CD4-positive, alpha-beta T cell treated with Interleukin-2 at 100 ng/mL for 4 hours (primary cell): Measurements from ENCODE around the gene PSPC1.
"Not testable (repeated sequence)": the region's sequence is repeated elsewhere in the genome, so short reads cannot be mapped to it uniquely, and the experiment has no call there.

ENCODE experiments used
- DNase-seq: peaks from one replicate; pipeline ENCODE4 v3.0.0-alpha.2; 2020; ENCODE audit warnings: low spot score

Gene PSPC1, protein sequence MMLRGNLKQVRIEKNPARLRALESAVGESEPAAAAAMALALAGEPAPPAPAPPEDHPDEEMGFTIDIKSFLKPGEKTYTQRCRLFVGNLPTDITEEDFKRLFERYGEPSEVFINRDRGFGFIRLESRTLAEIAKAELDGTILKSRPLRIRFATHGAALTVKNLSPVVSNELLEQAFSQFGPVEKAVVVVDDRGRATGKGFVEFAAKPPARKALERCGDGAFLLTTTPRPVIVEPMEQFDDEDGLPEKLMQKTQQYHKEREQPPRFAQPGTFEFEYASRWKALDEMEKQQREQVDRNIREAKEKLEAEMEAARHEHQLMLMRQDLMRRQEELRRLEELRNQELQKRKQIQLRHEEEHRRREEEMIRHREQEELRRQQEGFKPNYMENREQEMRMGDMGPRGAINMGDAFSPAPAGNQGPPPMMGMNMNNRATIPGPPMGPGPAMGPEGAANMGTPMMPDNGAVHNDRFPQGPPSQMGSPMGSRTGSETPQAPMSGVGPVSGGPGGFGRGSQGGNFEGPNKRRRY

DNA sequence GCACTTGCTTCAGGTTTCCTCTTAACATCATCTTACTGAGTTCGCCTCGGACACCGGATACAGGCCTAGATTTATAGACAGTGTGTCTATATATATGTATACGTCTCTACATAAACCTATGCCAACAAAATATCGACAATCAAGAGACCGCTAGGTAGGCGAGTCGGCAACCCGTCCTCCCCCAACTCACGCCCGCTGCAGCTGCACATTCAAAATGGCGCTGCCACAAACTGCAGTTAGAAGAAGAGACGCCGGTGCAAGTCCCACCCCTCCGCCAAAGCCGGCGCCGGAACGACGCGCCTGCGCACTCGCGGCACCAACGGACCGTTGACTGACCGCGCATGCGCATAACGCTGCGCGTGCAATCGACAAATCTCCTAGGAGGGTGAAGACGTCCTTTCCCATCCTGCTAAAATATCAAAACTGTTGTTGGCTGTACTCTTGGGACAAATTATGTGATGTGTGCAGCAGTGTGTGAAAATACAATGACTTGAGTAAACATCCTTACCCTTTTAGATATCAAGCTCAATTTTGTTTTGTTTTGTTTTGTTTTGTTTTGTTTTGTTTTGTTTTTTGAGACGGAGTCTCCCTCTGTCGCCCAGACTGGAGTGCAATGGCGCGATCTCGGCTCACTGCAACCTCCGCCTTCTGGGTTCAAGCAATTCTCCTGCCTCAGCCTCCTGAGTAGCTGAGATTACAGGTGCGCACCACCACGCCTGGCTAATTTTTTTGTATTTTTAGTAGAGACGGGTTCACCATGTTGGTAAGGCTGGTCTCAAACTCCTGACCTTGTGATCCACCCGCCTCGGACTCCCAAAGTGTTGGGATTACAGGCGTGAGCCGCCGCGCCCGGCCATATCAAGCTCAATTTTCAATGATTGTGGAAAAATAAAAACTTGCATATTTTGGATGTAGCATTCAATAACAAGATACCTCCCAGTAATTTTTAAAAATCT is at the start of gene PSPC1:
TSS of gene PSPC1 (minus strand) at position 219 of the 956 bp plus-strand sequence. CDS start at position 31, 188 bp downstream.
- DNase-seq, result peak; percentile 97

DNA sequence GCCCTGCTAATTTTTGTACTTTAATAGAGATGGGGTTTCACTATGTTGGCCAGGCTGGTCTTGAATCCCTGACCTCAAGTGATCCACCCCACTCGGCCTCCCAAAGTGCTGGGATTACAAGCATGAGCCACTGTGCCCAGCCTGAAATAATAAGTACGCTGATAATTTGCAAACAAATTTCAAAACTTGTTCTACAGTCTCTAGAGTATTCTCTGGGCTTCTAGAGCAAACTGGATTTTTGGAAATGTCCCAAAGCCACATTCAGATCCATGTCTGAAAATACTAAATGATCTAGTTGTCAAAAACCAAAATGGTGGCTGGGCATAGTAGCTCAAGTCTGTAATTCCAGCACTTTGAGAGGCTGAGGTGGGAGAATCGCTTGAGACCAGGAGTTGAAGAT is 39.9 kb upstream of the PSPC1 start:
- no peak for DNase-seq

DNA sequence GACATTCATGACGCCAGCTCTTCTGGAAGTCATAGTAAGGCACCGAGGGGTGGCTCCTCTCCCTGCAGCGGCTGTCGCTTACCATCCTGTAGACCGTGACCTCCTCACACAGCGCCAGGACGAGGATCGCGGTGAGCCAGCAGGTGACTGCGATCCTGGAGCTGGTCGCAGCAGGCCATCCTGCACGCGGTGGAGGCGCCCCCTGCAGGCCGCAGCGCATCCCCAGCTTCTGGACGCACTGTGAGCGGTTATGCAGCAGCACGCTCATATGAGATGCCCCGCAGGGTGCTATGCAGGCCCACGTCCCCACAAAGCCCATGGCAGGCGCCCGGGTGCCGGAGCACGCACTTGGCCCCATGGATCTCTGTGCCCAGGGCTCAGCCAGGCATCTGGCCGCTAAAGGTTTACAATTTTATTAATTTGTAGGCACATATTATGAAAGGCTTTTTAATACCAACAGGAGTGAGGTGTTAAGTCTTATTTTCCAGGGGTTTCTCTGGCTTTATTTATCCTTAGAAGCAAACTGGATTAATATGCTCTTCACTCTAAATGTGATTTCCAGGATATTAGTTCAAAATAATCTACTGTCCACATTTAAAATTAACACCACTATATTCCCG is 35.6 kb upstream of the PSPC1 start:
- peak; percentile 11 for DNase-seq

DNA sequence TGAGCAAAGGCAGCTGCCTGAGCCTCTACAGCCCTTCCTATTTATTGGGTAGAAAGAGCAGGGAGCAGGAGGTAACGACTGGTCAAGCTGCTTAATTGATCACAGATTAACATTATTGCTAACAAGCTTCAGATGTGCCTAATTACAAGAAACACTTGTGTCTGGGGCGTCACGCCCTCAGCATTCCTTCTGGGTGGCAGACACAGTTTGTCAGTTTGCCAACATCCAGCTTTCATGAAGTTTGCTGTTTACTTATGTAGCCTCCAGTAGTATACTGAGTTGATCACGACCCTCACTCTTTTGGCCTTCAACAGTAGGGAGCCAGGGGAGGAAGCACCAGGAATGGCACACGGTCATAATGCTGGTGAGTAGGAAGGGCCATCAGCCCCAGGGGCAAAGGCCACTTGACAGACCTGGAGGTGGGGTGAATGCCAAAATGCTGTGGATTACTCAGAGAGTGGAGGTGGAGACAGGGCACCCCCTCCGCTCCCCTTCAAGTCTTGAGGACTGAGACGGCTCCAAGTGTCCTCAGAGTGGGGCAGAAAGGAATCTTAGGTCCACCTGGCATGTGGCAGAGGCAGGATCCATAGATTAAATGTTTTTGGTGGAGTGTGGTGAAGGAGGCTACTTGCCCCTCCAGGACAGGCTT is 34.9 kb upstream of the PSPC1 start:
- DNase-seq, result no peak

DNA sequence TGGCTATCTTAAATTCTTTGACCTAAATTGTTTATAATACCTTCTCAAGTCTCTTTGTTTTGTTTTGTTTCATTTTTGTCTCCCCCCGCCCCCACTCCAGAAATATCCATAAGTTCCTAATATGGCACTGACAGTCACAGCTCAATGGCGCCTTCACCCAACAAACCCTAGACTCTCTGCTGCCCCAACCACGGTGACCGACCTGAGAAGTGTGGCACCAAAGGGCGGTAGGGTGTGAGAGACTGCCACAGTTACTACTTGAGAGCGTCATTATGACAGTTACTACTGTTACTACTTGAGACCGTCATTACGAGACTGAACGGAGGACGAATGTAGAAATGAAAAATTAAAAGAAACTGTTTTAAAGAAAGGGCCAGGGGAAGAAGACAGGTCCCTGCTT is 34.4 kb upstream of the PSPC1 start:
- no peak for DNase-seq

DNA sequence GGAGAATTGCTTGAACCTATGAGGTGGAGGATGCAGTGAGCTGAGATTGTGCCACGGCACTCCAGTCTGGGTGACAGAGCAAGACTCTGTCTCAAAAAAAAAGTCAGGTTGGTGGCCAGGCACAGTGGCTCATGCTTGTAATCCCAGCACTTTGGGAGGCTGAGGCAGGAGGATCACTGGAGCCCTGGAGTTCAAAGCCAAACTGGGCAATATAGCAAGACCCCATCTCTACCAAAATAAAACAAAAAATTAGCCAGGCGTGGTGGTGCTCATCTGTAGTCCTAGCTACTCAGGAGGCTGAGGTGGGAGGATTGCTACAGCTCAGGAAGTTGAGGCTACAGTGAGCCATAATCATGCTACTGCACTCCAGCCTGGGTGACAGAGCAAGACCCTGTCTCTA is 33.1 kb upstream of the PSPC1 start:
- not testable (repeated sequence) for DNase-seq

DNA sequence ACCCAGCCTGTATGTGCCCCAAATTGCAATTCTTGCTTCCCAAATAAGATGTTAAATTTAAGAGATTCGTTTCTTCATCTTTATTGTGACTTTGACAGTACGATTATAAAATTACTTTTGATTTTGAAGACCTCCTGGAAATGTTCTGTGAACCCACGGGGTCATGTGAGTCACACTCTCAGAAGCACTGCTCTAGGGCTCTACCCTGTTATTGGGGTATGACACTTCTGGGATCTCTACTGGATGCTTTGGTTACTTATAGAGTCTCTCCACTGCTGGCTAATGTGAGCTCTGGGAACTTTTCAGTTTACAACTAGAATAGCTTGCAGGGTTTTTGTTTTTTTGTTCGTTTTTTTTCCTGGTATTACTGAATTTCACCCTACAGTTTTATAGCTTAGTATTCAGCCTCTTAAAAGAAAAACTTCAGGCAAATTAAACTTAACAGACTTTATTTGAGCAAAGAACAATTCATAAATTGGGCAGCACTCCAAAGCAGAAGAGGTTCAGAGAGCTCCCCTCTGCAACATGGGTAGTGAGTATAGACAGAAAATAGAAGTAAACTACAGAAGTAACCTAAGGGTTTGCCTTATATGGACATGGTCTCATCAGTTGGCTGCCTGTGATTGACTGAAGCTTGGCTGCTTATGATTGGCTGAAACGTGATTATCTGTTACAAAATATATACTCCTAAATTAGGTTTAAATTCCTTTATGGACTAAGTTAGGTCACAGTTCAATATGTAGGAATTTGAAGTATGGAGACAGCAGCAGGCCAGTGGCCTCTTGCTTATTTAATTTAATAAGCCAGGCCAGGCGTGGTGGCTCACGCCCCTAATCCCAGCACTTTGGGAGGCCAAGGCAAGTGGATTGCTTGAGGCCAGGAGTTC is 28.5 kb upstream of the PSPC1 start:
- no peak for DNase-seq

DNA sequence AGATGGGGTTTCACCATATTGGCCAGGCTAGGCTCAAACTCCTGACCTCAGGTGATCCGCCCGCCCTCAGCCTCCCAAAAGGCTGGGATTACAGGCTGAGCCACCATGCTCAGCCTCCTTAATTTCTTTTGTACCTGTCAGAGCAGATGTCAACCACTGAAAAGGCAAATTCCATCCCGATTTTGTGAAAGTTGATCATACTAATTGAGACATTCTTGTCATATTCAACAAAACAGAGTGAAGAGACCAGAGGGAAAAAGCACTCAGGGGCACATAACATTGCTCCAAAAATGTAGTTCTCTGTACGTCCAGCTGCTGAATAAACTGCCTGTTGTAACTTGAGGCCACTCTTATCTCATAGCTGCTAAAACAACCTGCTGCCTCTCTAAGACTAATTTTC is 27.4 kb upstream of the PSPC1 start:
- DNase-seq, result no peak

DNA sequence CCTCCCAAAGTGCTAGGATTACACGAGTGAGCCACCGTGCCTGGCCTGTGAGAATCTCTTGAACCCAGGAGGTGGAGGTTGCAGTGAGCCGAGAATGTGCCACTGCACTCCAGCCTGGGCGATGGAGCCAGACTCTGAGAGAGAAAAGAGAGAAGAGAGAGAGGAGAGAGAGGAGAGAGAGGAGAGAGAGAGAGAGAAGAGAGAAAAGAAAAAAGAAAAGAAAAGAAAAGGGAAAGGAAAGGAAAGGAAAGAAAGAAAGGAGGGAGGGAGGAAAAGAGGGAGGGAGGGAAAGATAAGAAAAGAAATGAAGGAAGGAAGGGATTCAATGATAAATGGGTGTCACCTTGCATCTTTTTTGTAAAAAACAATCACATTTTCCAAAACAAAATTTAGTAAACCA is 23.0 kb upstream of the PSPC1 start:
- DNase-seq, result no peak

DNA sequence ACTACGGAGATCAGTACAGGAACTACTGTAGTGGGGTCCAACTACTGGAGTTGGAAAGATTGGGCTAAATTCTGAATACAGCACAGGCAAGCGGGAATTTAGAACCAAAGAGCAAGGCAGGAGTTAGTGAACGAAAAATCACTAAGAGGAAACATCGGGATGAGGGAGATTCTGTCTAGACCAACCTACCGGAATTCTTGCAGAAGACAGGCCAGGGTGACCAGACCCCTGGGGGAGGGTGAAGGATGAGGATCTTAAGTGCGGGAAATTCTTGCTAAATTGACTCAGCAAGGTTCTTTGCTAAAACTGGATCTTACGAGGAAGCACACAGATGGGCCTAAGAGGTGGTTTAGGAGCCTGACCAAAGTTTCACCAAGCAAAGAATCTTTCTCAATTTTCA is 13.2 kb upstream of the PSPC1 start:
- DNase-seq, result no peak

DNA sequence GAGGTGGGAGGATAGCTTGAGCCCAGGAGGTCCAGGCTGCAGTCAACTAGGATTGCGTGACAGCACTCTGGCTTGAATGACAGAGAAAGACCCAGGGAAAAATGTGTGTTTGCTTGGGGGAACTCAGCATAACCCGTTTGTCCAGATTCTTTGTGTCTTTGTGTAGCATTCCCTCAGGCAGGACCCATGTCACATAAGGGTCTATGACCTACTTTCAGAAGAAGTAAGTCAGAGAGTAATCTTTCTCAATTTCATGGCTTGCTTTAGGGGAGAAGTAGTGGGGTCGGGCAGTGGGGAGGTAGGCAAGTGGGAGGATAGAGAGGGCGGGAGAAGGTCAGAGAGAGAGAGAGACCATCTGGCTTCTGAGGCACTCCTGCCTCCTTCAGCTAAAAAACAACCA is 11.9 kb upstream of the PSPC1 start:
- DNase-seq, result no peak

DNA sequence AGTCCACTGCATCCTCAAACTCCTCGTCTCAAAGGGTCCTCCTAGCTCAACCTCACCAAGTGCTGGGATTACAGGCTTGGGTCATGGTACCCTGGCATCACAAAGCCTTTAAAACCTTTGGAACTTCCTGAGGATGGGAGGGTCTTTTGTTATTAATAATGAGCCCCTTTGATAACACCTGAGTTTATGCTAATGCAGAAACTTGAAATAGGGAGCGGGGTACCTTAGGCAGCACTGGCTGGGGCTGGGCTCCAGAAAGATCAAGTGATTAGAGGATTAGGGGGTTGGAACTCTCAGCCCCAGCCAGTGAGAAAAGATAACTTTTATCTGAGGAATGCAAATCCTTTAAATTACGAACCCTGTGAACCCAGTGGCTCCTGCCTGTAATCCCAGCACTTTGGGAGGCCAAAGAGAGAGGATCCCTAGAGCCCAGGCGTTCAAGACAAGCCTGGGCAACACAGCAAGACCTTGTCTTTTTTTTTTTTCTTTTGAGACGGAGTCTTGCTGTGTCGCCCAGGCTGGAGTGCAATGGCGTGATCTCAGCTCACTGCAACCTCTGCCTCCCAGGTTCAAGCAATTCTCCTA is 9.3 kb upstream of the PSPC1 start:
- no peak for DNase-seq

DNA sequence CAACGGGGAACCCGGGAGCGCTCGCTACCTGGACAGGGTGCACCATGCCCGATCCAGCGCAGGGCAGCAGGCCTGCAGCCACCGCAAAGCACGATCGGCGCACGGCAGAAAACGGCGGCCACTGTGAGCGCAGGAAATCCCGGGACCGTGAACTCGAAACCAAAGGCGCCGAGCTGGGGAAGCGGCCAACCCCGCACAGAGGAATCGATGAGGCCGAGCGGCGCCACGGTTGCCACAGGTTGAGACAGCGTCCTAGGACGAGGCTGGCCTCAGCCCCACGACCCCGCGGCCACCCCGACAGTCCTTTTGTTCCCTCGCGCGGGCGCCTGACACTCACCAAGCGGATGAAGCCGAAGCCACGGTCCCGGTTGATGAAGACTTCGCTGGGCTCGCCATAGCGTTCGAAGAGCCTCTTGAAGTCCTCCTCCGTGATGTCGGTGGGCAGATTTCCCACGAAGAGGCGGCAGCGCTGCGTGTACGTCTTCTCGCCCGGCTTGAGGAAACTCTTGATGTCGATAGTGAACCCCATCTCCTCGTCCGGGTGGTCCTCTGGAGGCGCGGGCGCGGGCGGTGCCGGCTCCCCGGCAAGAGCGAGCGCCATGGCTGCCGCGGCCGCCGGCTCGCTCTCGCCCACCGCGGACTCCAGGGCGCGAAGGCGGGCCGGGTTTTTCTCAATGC is 557 bp downstream of the PSPC1 start:
- peak; percentile 43 for DNase-seq

DNA sequence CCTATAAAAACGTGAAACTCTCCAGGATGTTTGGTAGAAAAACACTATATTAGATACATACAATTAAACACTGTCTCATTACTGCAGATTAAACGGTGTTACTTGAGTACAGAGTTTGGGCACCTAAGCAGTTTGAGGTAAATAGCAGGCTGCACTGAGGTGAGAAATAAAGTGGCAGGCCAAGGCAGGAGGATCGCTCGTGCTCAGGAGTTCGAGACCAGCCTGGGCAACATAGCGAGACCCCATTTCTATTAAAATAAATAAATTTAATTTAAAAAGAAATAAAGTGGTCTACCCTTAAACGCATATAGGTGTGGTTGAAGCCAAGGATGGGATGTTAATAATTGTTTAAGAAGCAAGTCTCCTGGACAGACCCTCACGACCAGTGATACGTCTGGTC is 1.2 kb downstream of the PSPC1 start:
- no peak for DNase-seq

DNA sequence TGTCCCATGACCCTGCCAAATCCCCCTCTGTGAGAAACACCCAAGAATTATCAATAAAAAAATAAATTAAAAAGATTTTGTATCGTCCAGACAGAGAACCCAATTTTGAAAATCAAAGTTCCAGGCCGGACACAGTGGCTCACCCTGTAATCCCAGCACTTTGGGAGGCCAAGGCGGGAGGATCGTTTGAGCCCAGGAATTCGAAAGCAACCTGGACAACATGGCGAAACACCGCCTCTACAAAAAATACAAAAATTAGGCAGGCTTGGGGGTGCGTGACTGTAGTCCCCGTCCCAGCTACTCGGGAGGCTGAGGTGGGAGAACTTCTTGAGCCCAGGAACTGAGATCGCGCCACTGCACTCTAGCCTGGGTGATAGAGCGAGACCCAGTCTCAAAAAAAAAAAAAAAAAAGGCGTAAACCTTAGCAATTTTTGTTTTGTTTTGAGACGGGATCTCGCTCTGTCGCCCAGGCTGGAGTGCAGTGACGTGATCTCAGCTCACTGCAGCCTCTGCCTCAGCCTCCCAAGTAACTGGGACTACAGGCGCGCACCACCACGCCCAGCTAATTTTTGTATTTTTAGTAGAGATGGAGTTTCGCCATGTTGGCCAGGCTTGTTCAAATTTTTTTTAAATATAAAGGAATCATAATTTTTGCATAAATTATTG is 1.9 kb downstream of the PSPC1 start:
- peak; percentile 9 for DNase-seq

DNA sequence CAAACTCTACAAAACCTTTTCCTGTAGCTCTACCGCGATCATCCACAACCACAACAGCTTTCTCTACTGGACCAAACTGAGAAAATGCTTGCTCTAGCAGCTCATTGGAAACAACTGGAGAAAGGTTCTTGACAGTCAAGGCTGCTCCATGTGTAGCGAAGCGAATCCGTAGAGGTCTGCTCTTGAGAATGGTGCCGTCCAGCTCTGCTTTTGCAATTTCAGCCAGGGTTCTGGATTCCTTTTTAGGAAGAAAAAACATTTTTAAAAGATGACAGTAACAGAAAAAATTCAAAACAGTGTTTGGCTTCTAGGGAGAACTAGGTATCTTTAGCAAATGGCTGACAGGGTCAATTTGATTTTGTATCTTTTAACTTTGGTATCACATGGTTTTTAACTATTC is 10.4 kb downstream of the PSPC1 start:
- no peak for DNase-seq

DNA sequence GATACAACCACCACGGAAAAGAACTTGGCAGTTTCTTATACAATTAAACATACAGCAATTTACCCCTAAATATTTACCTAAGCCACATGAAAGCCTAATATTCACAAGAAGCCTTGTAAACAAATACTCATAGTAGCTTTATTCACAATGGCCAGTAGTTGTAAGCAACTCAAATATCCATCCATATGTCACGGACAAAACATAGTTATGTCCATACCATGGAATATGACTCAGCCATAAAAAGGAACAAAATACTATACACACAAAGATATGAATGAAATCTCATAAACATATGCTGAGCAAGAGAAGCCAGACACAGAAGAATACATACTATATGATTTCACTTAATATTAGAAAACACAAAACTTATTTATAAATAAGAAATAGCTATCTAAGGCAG is 12.9 kb downstream of the PSPC1 start:
- DNase-seq, result no peak

DNA sequence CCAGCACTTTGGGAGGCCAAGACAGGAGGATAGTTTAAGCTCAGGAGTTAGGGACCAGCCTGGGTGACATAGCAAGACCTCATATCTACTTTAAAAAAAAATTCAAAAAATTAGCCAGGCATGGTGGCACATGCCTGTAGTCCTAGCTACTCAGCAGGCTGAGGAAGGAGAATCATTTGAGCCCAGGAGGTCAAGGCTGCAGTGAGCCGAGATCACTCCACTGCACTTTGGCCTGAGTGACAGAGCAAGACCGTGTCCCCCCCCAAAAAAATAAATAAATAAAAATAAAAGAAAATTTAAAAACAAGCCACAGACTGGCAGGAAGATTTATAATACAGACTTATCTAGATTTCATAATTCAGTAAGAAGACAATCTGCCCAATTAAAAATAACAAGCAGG is 14.8 kb downstream of the PSPC1 start:
- no peak for DNase-seq

DNA sequence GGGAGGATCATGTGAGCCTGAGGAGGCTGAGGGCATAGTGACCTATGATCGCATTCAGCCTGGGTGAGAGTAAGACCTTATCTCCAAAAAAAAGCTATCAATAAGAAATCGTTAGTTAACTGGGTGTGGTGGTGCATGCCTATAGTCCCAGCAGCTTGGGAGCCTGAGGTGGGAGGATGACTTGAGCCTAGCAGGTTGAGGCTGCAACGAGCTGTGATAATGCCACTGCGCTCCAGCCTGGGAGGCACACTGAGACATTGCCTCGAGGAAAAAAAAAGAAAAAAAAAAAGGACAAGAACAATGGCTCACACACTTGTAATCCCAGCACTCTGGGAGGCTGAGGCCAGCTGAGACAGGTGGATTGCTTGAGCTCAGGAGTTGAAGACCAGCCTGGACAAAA is 16.2 kb downstream of the PSPC1 start:
- no peak for DNase-seq
